SU-DHL-6 (cell line): ENCODE results near the gene SPINK4.

Experiments
- H2AFZ ChIP-seq: fragments of 200-600 bp; sonication (generic); 2 replicates; pipeline ENCODE4 v1.6.1; 2014; ENCODE audit warnings: low read depth, mild to moderate bottlenecking, moderate library complexity, mixed read lengths, antibody characterized with exemption, low read length; ENCODE audit not compliant: severe bottlenecking
- H3F3A ChIP-seq: fragments of 200-600 bp; shearing (Covaris generic); 2 replicates; pipeline ENCODE4 v1.6.0; 2016; ENCODE audit warnings: antibody characterized with exemption, mild to moderate bottlenecking; ENCODE audit not compliant: insufficient read depth
- H3K27ac ChIP-seq: fragments of 200-600 bp; sonication (generic); 2 replicates; pipeline ENCODE4 v1.5.1; 2016; ENCODE audit warnings: low read depth, mild to moderate bottlenecking, low read length, moderate library complexity, mixed read lengths
- H3K27me3 ChIP-seq: fragments of 200-600 bp; sonication (generic), shearing (Covaris generic); 2 replicates; pipeline ENCODE4 v1.6.0; 2014; ENCODE audit warnings: mild to moderate bottlenecking, low read length
- H3K36me3 ChIP-seq: fragments of 200-600 bp; sonication (generic); 2 replicates; pipeline ENCODE4 v1.6.1; 2014; ENCODE audit warnings: mild to moderate bottlenecking, low read length, mixed read lengths
- H3K4me2 ChIP-seq: fragments of 300-600, 200-600 bp; shearing (Covaris generic), sonication (generic); 2 replicates; pipeline ENCODE4 v1.6.0; 2014; ENCODE audit warnings: low read length, low read depth, mild to moderate bottlenecking; ENCODE audit not compliant: poor library complexity, severe bottlenecking
- H3K4me3 ChIP-seq: fragments of 200-600 bp; sonication (generic); 2 replicates; pipeline ENCODE4 v1.5.1; 2014; ENCODE audit warnings: antibody characterized with exemption, low read length, mild to moderate bottlenecking, mixed read lengths; ENCODE audit not compliant: insufficient read depth, poor library complexity, severe bottlenecking
- H3K79me2 ChIP-seq: fragments of 200-600 bp; sonication (generic); 2 replicates; pipeline ENCODE4 v1.6.1; 2014; ENCODE audit warnings: mild to moderate bottlenecking, low read length, moderate library complexity; ENCODE audit not compliant: insufficient read depth
- H3K9ac ChIP-seq: fragments of 200-600 bp; sonication (generic); 2 replicates; pipeline ENCODE4 v1.7.0; 2014; ENCODE audit warnings: mild to moderate bottlenecking, low read length
- H3K9me2 ChIP-seq: fragments of 200-600 bp; sonication (generic); replicated peaks from 2 replicates; pipeline ENCODE4 v1.6.1; 2014; ENCODE audit warnings: low read length; ENCODE audit not compliant: insufficient read depth
- H3K9me3 ChIP-seq: fragments of 200-600 bp; sonication (generic); 2 replicates; pipeline ENCODE4 v1.6.1; 2014; ENCODE audit warnings: low read length, mixed read lengths; ENCODE audit not compliant: insufficient read depth
- H4K20me1 ChIP-seq: fragments of 200-600 bp; sonication (generic); 2 replicates; pipeline ENCODE4 v1.6.1; 2014; ENCODE audit warnings: low read depth, mild to moderate bottlenecking, antibody characterized with exemption, low read length, moderate library complexity, mixed read lengths
- EZH2phosphoT487 ChIP-seq: fragments of 200-600 bp; sonication (generic), shearing (Covaris generic); conservative IDR thresholded peaks from 2 replicates; pipeline ENCODE4 v1.6.1; 2018; ENCODE audit warnings: mild to moderate bottlenecking, antibody characterized with exemption, low read length, moderate library complexity, mixed read lengths
- TF ChIP-seq, protein P1 (sequence below): fragments of 200-600 bp; sonication (generic); IDR thresholded peaks from one replicate; pipeline ENCODE4 v1.5.1; 2017; ENCODE audit warnings: antibody characterized with exemption, mild to moderate bottlenecking, low read length, moderate library complexity; ENCODE audit not compliant: insufficient read depth, poor library complexity, severe bottlenecking

SPINK4 gene

DNA sequence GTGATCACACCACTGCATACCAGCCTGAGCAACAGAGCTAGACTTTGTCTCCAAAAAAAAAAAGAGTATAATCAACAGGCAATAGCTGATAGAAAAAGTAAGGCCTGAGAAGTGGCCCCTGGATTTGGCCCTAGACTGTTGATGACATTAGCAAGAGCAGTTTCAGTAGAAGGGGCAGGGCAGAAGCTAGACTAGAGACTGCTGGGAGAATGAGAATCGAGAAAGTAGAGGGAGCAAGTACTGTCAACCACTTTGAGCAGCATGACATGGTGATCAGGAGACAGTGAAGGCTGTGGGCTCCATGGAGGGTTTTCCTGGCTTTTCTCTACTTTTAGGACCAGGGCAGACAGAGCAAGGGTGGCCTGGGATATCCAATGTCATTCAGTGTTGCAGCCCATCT is 37.9 kb upstream of the SPINK4 start:
- no peak overlapping the region for H3K9ac ChIP-seq
- no peaks in the 10 kb centered on the region for H4K20me1 ChIP-seq
- no peak overlapping the region for H3K27ac ChIP-seq
- H3F3A ChIP-seq: no peaks in the 10 kb centered on the region
- no peak overlapping the region for H3K4me3 ChIP-seq
- no peak for TF ChIP-seq EZH2phosphoT487
- TF ChIP-seq, protein P1, sequence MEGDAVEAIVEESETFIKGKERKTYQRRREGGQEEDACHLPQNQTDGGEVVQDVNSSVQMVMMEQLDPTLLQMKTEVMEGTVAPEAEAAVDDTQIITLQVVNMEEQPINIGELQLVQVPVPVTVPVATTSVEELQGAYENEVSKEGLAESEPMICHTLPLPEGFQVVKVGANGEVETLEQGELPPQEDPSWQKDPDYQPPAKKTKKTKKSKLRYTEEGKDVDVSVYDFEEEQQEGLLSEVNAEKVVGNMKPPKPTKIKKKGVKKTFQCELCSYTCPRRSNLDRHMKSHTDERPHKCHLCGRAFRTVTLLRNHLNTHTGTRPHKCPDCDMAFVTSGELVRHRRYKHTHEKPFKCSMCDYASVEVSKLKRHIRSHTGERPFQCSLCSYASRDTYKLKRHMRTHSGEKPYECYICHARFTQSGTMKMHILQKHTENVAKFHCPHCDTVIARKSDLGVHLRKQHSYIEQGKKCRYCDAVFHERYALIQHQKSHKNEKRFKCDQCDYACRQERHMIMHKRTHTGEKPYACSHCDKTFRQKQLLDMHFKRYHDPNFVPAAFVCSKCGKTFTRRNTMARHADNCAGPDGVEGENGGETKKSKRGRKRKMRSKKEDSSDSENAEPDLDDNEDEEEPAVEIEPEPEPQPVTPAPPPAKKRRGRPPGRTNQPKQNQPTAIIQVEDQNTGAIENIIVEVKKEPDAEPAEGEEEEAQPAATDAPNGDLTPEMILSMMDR: no peak
- no peaks in the 10 kb centered on the region for H3K9me3 ChIP-seq
- H3K79me2 ChIP-seq: no peaks in the 10 kb centered on the region
- H3K9me2 ChIP-seq: no peaks in the 10 kb centered on the region
- H3K36me3 ChIP-seq: no peaks in the 10 kb centered on the region
- 0 out of 2 replicates have a peak, but pooled peaks cover 2% of the 10 kb centered on the region for H3K27me3 ChIP-seq
- H3K4me2 ChIP-seq: no peak overlapping the region
- H2AFZ ChIP-seq: no peak overlapping the region

DNA sequence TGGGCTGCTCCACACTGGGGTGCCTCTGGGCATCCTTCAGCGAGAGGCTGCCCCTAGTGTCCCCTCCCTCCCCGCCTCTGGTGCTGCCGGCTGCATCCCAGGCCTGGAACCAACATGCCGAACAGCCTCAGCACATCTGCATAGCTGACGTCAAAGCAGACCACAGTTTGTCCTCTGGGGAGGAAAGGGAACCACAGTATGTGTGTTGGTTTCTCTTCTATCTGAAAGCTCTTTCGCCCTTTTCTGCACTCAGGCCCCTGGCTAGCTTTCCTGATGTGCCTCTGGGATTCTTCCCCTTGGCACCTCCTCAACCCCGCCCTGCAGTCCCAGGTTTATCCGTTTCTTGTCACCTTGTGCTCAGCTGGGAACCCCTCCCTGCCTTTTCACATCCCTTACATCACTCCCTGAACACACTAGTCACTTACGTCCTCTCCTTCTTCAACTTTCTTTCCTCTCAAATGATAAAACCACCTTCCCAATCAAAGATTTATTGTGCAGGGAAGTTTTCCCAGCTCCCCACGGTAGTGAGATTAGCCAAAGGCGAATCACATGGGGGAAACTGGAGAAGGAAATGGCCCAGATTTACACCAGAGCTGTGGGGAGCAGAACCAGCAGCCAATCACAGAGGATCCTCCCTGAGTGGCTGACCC is 37.3 kb upstream of the SPINK4 start:
- no peaks in the 10 kb centered on the region for H3K36me3 ChIP-seq
- no peak overlapping the region for H2AFZ ChIP-seq
- no peaks in the 10 kb centered on the region for H3F3A ChIP-seq
- H3K27ac ChIP-seq: no peak overlapping the region
- no peaks in the 10 kb centered on the region for H3K27me3 ChIP-seq
- TF ChIP-seq EZH2phosphoT487: no peak
- TF ChIP-seq, protein P1: no peak
- H3K9me3 ChIP-seq: no peaks in the 10 kb centered on the region
- no peaks in the 10 kb centered on the region for H3K79me2 ChIP-seq
- H3K4me3 ChIP-seq: no peak overlapping the region
- no peaks in the 10 kb centered on the region for H4K20me1 ChIP-seq
- no peaks in the 10 kb centered on the region for H3K9me2 ChIP-seq
- H3K9ac ChIP-seq: no peak overlapping the region
- no peak overlapping the region for H3K4me2 ChIP-seq

DNA sequence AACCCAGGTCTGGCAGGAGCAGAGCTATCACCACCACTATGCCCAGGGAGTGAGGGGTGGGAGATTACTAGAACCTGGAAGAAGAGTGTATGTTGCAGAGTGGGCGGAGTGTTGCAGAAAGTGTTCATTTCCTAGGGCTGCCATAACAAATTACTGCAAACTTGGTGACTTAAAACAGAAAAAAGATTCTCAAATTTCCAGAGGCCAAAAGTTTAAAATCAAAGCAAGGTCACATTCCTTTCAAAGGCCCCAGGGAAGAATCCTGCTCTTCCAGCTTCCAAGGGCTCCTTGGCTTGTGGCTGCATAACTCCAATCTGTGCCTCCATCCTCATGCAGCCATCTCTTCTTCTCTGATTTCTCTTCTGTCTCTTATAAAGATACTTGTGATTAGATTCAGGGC is 30.6 kb upstream of the SPINK4 start:
- no peaks in the 10 kb centered on the region for H3K27me3 ChIP-seq
- H3K9me3 ChIP-seq: no peaks in the 10 kb centered on the region
- no peak overlapping the region for H3K27ac ChIP-seq
- H3K4me2 ChIP-seq: no peak overlapping the region
- H2AFZ ChIP-seq: no peak overlapping the region
- H4K20me1 ChIP-seq: no peaks in the 10 kb centered on the region
- no peaks in the 10 kb centered on the region for H3K79me2 ChIP-seq
- no peak for TF ChIP-seq EZH2phosphoT487
- TF ChIP-seq, protein P1: no peak
- H3K9me2 ChIP-seq: no peaks in the 10 kb centered on the region
- no peaks in the 10 kb centered on the region for H3K36me3 ChIP-seq
- H3K9ac ChIP-seq: no peak overlapping the region
- no peak overlapping the region for H3K4me3 ChIP-seq
- no peaks in the 10 kb centered on the region for H3F3A ChIP-seq
